Sigmoid colon (tissue), 7 donors: Measurements from ENCODE around the gene GOSR1. TPM values are rescaled to one million over a fixed set of nuclear protein-coding genes. Genes with fewer than 3 reads are reported as not detected.
"Not testable (repeated sequence)": the region's sequence is repeated elsewhere in the genome, so short reads cannot be mapped to it uniquely, and the experiment has no call there.

ENCODE experiments used
- DNase-seq: peaks from one replicate; pipeline ENCODE4 v3.0.0-alpha.2; 2019
- H3K27ac ChIP-seq, 4 donors: fragments of 200-600 bp; sonication (generic); one replicate each; pipeline ENCODE4 v1.5.1; 2016 to 2019; ENCODE audit warnings: mild to moderate bottlenecking in 1 of 4
- H3K27me3 ChIP-seq, 3 donors: fragments of 200-600 bp; sonication (generic); one replicate each; pipeline ENCODE4 v1.5.1; 2019; ENCODE audit warnings: mild to moderate bottlenecking in 1 of 3
- H3K36me3 ChIP-seq, 4 donors: fragments of 200-600 bp; sonication (generic); one replicate each; pipeline ENCODE4 v1.5.1; 2016 to 2019
- H3K4me1 ChIP-seq, 4 donors: fragments of 200-600 bp; sonication (generic); one replicate each; pipeline ENCODE4 v1.5.1; 2017 to 2019
- H3K4me3 ChIP-seq, 4 donors: fragments of 200-600 bp; sonication (generic); one replicate each; pipeline ENCODE4 v1.5.1; 2017 to 2019; ENCODE audit warnings: mild to moderate bottlenecking in 2 of 4, moderate library complexity in 1 of 4
- H3K9me3 ChIP-seq, 4 donors: fragments of 200-600 bp in 3 of 4; sonication (generic) in 3 of 4; one replicate each; pipeline versions ENCODE4 v1.5.1 to v1.6.1; 2013 to 2019
- CTCF ChIP-seq, 4 experiments: fragments of 450-650 bp in 3 of 4; fragments of 200-600 bp in 1 of 4; IDR thresholded peaks; one replicate each; pipeline ENCODE4 v1.5.1; 2016 to 2019; ENCODE audit warnings: antibody characterized with exemption in 4 of 4, mild to moderate bottlenecking in 3 of 4, moderate library complexity in 2 of 4
- EP300 ChIP-seq, 4 donors: sonication (generic); formaldehyde crosslinking; IDR thresholded peaks; one replicate each; pipeline ENCODE4 v1.6.1; 2017; ENCODE audit warnings: antibody characterized with exemption in 4 of 4
- POLR2A ChIP-seq, 2 donors: fragments of 450-650 bp; IDR thresholded peaks; one replicate each; pipeline ENCODE4 v1.6.1; 2016; ENCODE audit warnings: antibody characterized with exemption in 2 of 2, mild to moderate bottlenecking in 2 of 2, moderate library complexity in 2 of 2
- POLR2AphosphoS5 ChIP-seq, 4 donors: sonication (generic); formaldehyde crosslinking; IDR thresholded peaks; one replicate each; pipeline ENCODE4 v1.6.1; 2017; ENCODE audit warnings: antibody characterized with exemption in 4 of 4
- WGBS, 2 donors: extraction: QIAGEN DNeasy Blood & Tissue Kit; methylation state at CpG; one replicate each; pipeline ENCODE4 v1.1.7; 2013; 5-methylcytosine and 5-hydroxymethylcytosine counted together
- intact Hi-C: fragments of 100-400 bp; cut with DNase I; formaldehyde crosslinking; loops from one replicate; pipeline ENCODE4 v1.15.1; 2023
- polyA plus RNA-seq, 3 donors: library from polyadenylated mRNA; stranded (reverse); fragments of 200-250 nt; gene quantifications; one replicate each; pipeline ENCODE4 v1.2.3, GENCODE V29; 2013
- total RNA-seq, 4 donors: library from RNA; depleted of rRNA; stranded (reverse); fragments of >200 nt; gene quantifications; one replicate each; pipeline ENCODE4 v1.1.0, GENCODE V29; 2016
- donor health status: healthy with polysubstance abuse.
- donor health status: Bipolar disorder and iron deficiency.
- donor health status: healthy.

Gene GOSR1
- total and polyA plus RNA-seq, 7 donors = 11.4 to 51.3 (median 28.2) TPM

- Histone ChIP-seq H3K27ac (peak overlapping the region in 3 of 4 donors; percentile 33 to 57 (median 52)), H3K4me1 (peaks cover 0 to 11% (median 3%) of the 10 kb centered on the region in 4 donors), H3K27me3 (no peaks in the 10 kb centered on the region), H3K4me3 (no peak overlapping the region), H3K9me3 (no peaks in the 10 kb centered on the region), H3K36me3 (peaks cover 0 to 70% (median 21%) of the 10 kb centered on the region in 4 donors)
- intact Hi-C loops = no loop called here
- TF ChIP-seq CTCF (IDR thresholded peaks at IDR 0.05) (no peak), POLR2A (IDR thresholded peaks at IDR 0.05) (no peak), EP300 (IDR thresholded peaks at IDR 0.05) (no peak), POLR2AphosphoS5 (IDR thresholded peaks at IDR 0.05) (no peak)
- 63 to 77% methylated on average over 5 of the region's 5 CpGs for WGBS, 2 donors
- no peak for DNase-seq
Measured at GRCh38 chr17:30519166-30519565, 42.0 kb downstream of the GOSR1 start.

GRCh38 chr17:30519707-30520106 lies 42.5 kb downstream of the GOSR1 start:
- intact Hi-C loops = no loop called here
- peaks cover 0 to 65% (median 21%) of the 10 kb centered on the region in 4 donors for H3K36me3 ChIP-seq

GRCh38 chr17:30520436-30520835 lies 43.2 kb downstream of the GOSR1 start:
- H3K4me1 ChIP-seq = peaks cover 0 to 24% (median 14%) of the 10 kb centered on the region in 4 donors
- 73 to 74% methylated on average over 2 of the region's 2 CpGs for WGBS, 2 donors
- peak overlapping the region; percentile 19 to 57 (median 36) for H3K27ac ChIP-seq
- no peak overlapping the region for H3K4me3 ChIP-seq
- intact Hi-C loops = no loop called here
- H3K36me3 ChIP-seq = peaks cover 0 to 57% (median 19%) of the 10 kb centered on the region in 4 donors
- H3K9me3 ChIP-seq = no peaks in the 10 kb centered on the region
- TF ChIP-seq POLR2AphosphoS5 (IDR thresholded peaks at IDR 0.05) (no peak), CTCF (IDR thresholded peaks at IDR 0.05) (no peak), POLR2A (IDR thresholded peaks at IDR 0.05) (no peak), EP300 (IDR thresholded peaks at IDR 0.05) (no peak)
- DNase-seq = no peak
- no peaks in the 10 kb centered on the region for H3K27me3 ChIP-seq

More at GRCh38 chr17:30519707-30520106, 42.5 kb downstream of the GOSR1 start:
- H3K27me3 ChIP-seq = no peaks in the 10 kb centered on the region
- H3K4me1 ChIP-seq = peaks cover 0 to 16% (median 8%) of the 10 kb centered on the region in 4 donors
- WGBS, 2 donors = 75 to 89% methylated on average over 3 of the region's 3 CpGs
- H3K9me3 ChIP-seq = no peaks in the 10 kb centered on the region
- DNase-seq = no peak
- no peak overlapping the region for H3K4me3 ChIP-seq
- H3K27ac ChIP-seq = peak overlapping the region in 3 of 4 donors; percentile 33 to 57 (median 52)
- TF ChIP-seq EP300 (IDR thresholded peaks at IDR 0.05) = no peak
- peak in 1 of 4 donors; percentile 28 for TF ChIP-seq POLR2AphosphoS5 (IDR thresholded peaks at IDR 0.05)
- no peak for TF ChIP-seq POLR2A (IDR thresholded peaks at IDR 0.05)
- TF ChIP-seq CTCF (IDR thresholded peaks at IDR 0.05) = no peak

GRCh38 chr17:30520882-30521281 lies 43.7 kb downstream of the GOSR1 start:
- Histone ChIP-seq H3K4me3 (no peak overlapping the region), H3K27me3 (no peaks in the 10 kb centered on the region), H3K9me3 (no peaks in the 10 kb centered on the region), H3K4me1 (peaks cover 0 to 28% (median 16%) of the 10 kb centered on the region in 4 donors), H3K36me3 (peaks cover 0 to 53% (median 19%) of the 10 kb centered on the region in 4 donors), H3K27ac (peak overlapping the region; percentile 19 to 57 (median 36))
- DNase-seq = no peak
- TF ChIP-seq EP300 (IDR thresholded peaks at IDR 0.05) (no peak), POLR2AphosphoS5 (IDR thresholded peaks at IDR 0.05) (no peak), POLR2A (IDR thresholded peaks at IDR 0.05) (no peak), CTCF (IDR thresholded peaks at IDR 0.05) (no peak)
- intact Hi-C loops = no loop called here
- WGBS, 2 donors = 96 to 100% methylated on average over 1 of the region's 1 CpG

GRCh38 chr17:30521766-30522165 lies 44.6 kb downstream of the GOSR1 start:
- TF ChIP-seq POLR2A (IDR thresholded peaks at IDR 0.05) = no peak
- intact Hi-C loops = no loop called here
- DNase-seq = no peak
- H3K27me3 ChIP-seq = no peaks in the 10 kb centered on the region
- H3K27ac ChIP-seq = no peak overlapping the region
- no peaks in the 10 kb centered on the region for H3K9me3 ChIP-seq
- 97% methylated on average over 7 of the region's 7 CpGs for WGBS, 2 donors
- H3K4me3 ChIP-seq = no peak overlapping the region
- peaks cover 0 to 50% (median 18%) of the 10 kb centered on the region in 4 donors for H3K36me3 ChIP-seq
- H3K4me1 ChIP-seq = peaks cover 0 to 28% (median 17%) of the 10 kb centered on the region in 4 donors

- Histone ChIP-seq H3K4me1 (peaks cover 0 to 28% (median 17%) of the 10 kb centered on the region in 4 donors), H3K36me3 (peaks cover 0 to 38% (median 17%) of the 10 kb centered on the region in 4 donors)
- intact Hi-C loops, H3K27ac ChIP-seq, H3K9me3 ChIP-seq, H3K4me3 ChIP-seq, DNase-seq, H3K27me3 ChIP-seq: not testable (repeated sequence)
- WGBS, 2 donors = 96 to 97% methylated on average over 34 to 35 of the region's 35 CpGs
Measured at GRCh38 chr17:30523236-30523635, 46.0 kb downstream of the GOSR1 start.
